ENCODE measurements around the gene PDE4D.

The PDE4D gene

GRCh38 chr5:59727186-59727585 lies 166.3 kb downstream of the PDE4D start:
- no peak overlapping the region for H3K9ac ChIP-seq (ENCODE audit: low read depth, low read length)
- no peak overlapping the region for H3K4me3 ChIP-seq (ENCODE audit: low read depth, low read length)
- H3K4me1 ChIP-seq (ENCODE audit: control insufficient read depth, insufficient read depth, low read length) = no peaks in the 10 kb centered on the region
- H3K27me3 ChIP-seq (ENCODE audit: control insufficient read depth, insufficient read depth, low read length) = no peaks in the 10 kb centered on the region
- H3K36me3 ChIP-seq (ENCODE audit: control insufficient read depth, insufficient read depth, low read length) = no peaks in the 10 kb centered on the region
- no peaks in the 10 kb centered on the region for H3K9me3 ChIP-seq (ENCODE audit: control insufficient read depth, insufficient read depth, low read length)

GRCh38 chr5:59725392-59725767 lies 168.1 kb downstream of the PDE4D start:
- Histone ChIP-seq H3K4me3 (ENCODE audit: low read depth, low read length) (no peak overlapping the region), H3K9ac (ENCODE audit: low read depth, low read length) (no peak overlapping the region), H3K4me1 (ENCODE audit: control insufficient read depth, insufficient read depth, low read length) (no peaks in the 10 kb centered on the region), H3K36me3 (ENCODE audit: control insufficient read depth, insufficient read depth, low read length) (no peaks in the 10 kb centered on the region), H3K27me3 (ENCODE audit: control insufficient read depth, insufficient read depth, low read length) (no peaks in the 10 kb centered on the region), H3K9me3 (ENCODE audit: control insufficient read depth, insufficient read depth, low read length) (no peaks in the 10 kb centered on the region)

- Histone ChIP-seq H3K4me1 (ENCODE audit: control insufficient read depth, insufficient read depth, low read length) (no peaks in the 10 kb centered on the region), H3K9me3 (ENCODE audit: control insufficient read depth, insufficient read depth, low read length) (no peaks in the 10 kb centered on the region), H3K4me3 (ENCODE audit: low read depth, low read length) (no peak overlapping the region), H3K36me3 (ENCODE audit: control insufficient read depth, insufficient read depth, low read length) (no peaks in the 10 kb centered on the region), H3K27me3 (ENCODE audit: control insufficient read depth, insufficient read depth, low read length) (no peaks in the 10 kb centered on the region), H3K9ac (ENCODE audit: low read depth, low read length) (no peak overlapping the region)
Observed at GRCh38 chr5:59724482-59725391, 168.8 kb downstream of the PDE4D start.

GRCh38 chr5:59722874-59723273 lies 170.7 kb downstream of the PDE4D start:
- H3K4me3 ChIP-seq (ENCODE audit: low read depth, low read length) = no peak overlapping the region
- H3K27me3 ChIP-seq (ENCODE audit: control insufficient read depth, insufficient read depth, low read length) = no peaks in the 10 kb centered on the region
- H3K9ac ChIP-seq (ENCODE audit: low read depth, low read length) = no peak overlapping the region
- H3K9me3 ChIP-seq (ENCODE audit: control insufficient read depth, insufficient read depth, low read length) = no peaks in the 10 kb centered on the region
- H3K36me3 ChIP-seq (ENCODE audit: control insufficient read depth, insufficient read depth, low read length) = no peaks in the 10 kb centered on the region
- H3K4me1 ChIP-seq (ENCODE audit: control insufficient read depth, insufficient read depth, low read length) = no peaks in the 10 kb centered on the region

- H3K4me3 ChIP-seq (ENCODE audit: low read depth, low read length) = no peak overlapping the region
- H3K9ac ChIP-seq (ENCODE audit: low read depth, low read length) = no peak overlapping the region
- no peaks in the 10 kb centered on the region for H3K36me3 ChIP-seq (ENCODE audit: control insufficient read depth, insufficient read depth, low read length)
- H3K27me3 ChIP-seq (ENCODE audit: control insufficient read depth, insufficient read depth, low read length) = no peaks in the 10 kb centered on the region
- H3K9me3 ChIP-seq (ENCODE audit: control insufficient read depth, insufficient read depth, low read length) = no peaks in the 10 kb centered on the region
- no peaks in the 10 kb centered on the region for H3K4me1 ChIP-seq (ENCODE audit: control insufficient read depth, insufficient read depth, low read length)
Observed at GRCh38 chr5:59721741-59722140, 171.8 kb downstream of the PDE4D start.

- Histone ChIP-seq H3K9me3 (ENCODE audit: control insufficient read depth, insufficient read depth, low read length) (no peaks in the 10 kb centered on the region), H3K9ac (ENCODE audit: low read depth, low read length) (no peak overlapping the region), H3K36me3 (ENCODE audit: control insufficient read depth, insufficient read depth, low read length) (no peaks in the 10 kb centered on the region), H3K4me1 (ENCODE audit: control insufficient read depth, insufficient read depth, low read length) (no peaks in the 10 kb centered on the region), H3K27me3 (ENCODE audit: control insufficient read depth, insufficient read depth, low read length) (no peaks in the 10 kb centered on the region), H3K4me3 (ENCODE audit: low read depth, low read length) (no peak overlapping the region)
Observed at GRCh38 chr5:59720063-59720462, 173.5 kb downstream of the PDE4D start.

- H3K4me3 ChIP-seq (ENCODE audit: low read depth, low read length) = no peak overlapping the region
- H3K27me3 ChIP-seq (ENCODE audit: control insufficient read depth, insufficient read depth, low read length) = no peaks in the 10 kb centered on the region
- H3K36me3 ChIP-seq (ENCODE audit: control insufficient read depth, insufficient read depth, low read length) = no peaks in the 10 kb centered on the region
- no peak overlapping the region for H3K9ac ChIP-seq (ENCODE audit: low read depth, low read length)
- H3K9me3 ChIP-seq (ENCODE audit: control insufficient read depth, insufficient read depth, low read length) = peaks cover 10% of the 10 kb centered on the region
- H3K4me1 ChIP-seq (ENCODE audit: control insufficient read depth, insufficient read depth, low read length) = no peaks in the 10 kb centered on the region
Observed at GRCh38 chr5:59716966-59717500, 176.5 kb downstream of the PDE4D start.

GRCh38 chr5:59716029-59716428 lies 177.5 kb downstream of the PDE4D start:
- H3K4me1 ChIP-seq (ENCODE audit: control insufficient read depth, insufficient read depth, low read length) = peaks cover 7% of the 10 kb centered on the region
- H3K36me3 ChIP-seq (ENCODE audit: control insufficient read depth, insufficient read depth, low read length) = no peaks in the 10 kb centered on the region

GRCh38 chr5:59715228-59715627 lies 178.3 kb downstream of the PDE4D start:
- Histone ChIP-seq H3K4me1 (ENCODE audit: control insufficient read depth, insufficient read depth, low read length) (peaks cover 13% of the 10 kb centered on the region), H3K9ac (ENCODE audit: low read depth, low read length) (no peak overlapping the region), H3K9me3 (ENCODE audit: control insufficient read depth, insufficient read depth, low read length) (peaks cover 10% of the 10 kb centered on the region), H3K4me3 (ENCODE audit: low read depth, low read length) (no peak overlapping the region), H3K27me3 (ENCODE audit: control insufficient read depth, insufficient read depth, low read length) (no peaks in the 10 kb centered on the region), H3K36me3 (ENCODE audit: control insufficient read depth, insufficient read depth, low read length) (no peaks in the 10 kb centered on the region)

More at GRCh38 chr5:59716029-59716428, 177.5 kb downstream of the PDE4D start:
- Histone ChIP-seq H3K9me3 (ENCODE audit: control insufficient read depth, insufficient read depth, low read length) (peaks cover 10% of the 10 kb centered on the region), H3K27me3 (ENCODE audit: control insufficient read depth, insufficient read depth, low read length) (no peaks in the 10 kb centered on the region), H3K9ac (ENCODE audit: low read depth, low read length) (no peak overlapping the region), H3K4me3 (ENCODE audit: low read depth, low read length) (no peak overlapping the region)

GRCh38 chr5:59713498-59713844 lies 180.1 kb downstream of the PDE4D start:
- Histone ChIP-seq H3K4me3 (ENCODE audit: low read depth, low read length) (no peak overlapping the region), H3K36me3 (ENCODE audit: control insufficient read depth, insufficient read depth, low read length) (no peaks in the 10 kb centered on the region), H3K9me3 (ENCODE audit: control insufficient read depth, insufficient read depth, low read length) (peaks cover 10% of the 10 kb centered on the region), H3K9ac (ENCODE audit: low read depth, low read length) (no peak overlapping the region), H3K4me1 (ENCODE audit: control insufficient read depth, insufficient read depth, low read length) (peaks cover 25% of the 10 kb centered on the region), H3K27me3 (ENCODE audit: control insufficient read depth, insufficient read depth, low read length) (no peaks in the 10 kb centered on the region)

GRCh38 chr5:59712836-59713497 lies 180.6 kb downstream of the PDE4D start:
- no peaks in the 10 kb centered on the region for H3K27me3 ChIP-seq (ENCODE audit: control insufficient read depth, insufficient read depth, low read length)
- H3K9ac ChIP-seq (ENCODE audit: low read depth, low read length) = no peak overlapping the region
- H3K9me3 ChIP-seq (ENCODE audit: control insufficient read depth, insufficient read depth, low read length) = peaks cover 10% of the 10 kb centered on the region
- H3K36me3 ChIP-seq (ENCODE audit: control insufficient read depth, insufficient read depth, low read length) = no peaks in the 10 kb centered on the region
- peaks cover 28% of the 10 kb centered on the region for H3K4me1 ChIP-seq (ENCODE audit: control insufficient read depth, insufficient read depth, low read length)
- H3K4me3 ChIP-seq (ENCODE audit: low read depth, low read length) = no peak overlapping the region

- H3K4me1 ChIP-seq (ENCODE audit: control insufficient read depth, insufficient read depth, low read length) = peaks cover 28% of the 10 kb centered on the region
- no peaks in the 10 kb centered on the region for H3K36me3 ChIP-seq (ENCODE audit: control insufficient read depth, insufficient read depth, low read length)
- H3K4me3 ChIP-seq (ENCODE audit: low read depth, low read length) = no peak overlapping the region
- H3K27me3 ChIP-seq (ENCODE audit: control insufficient read depth, insufficient read depth, low read length) = no peaks in the 10 kb centered on the region
- H3K9me3 ChIP-seq (ENCODE audit: control insufficient read depth, insufficient read depth, low read length) = peaks cover 10% of the 10 kb centered on the region
- no peak overlapping the region for H3K9ac ChIP-seq (ENCODE audit: low read depth, low read length)
Observed at GRCh38 chr5:59711310-59711709, 182.2 kb downstream of the PDE4D start.
